ENCODE measurements around the gene EFNA5.

Gene EFNA5

DNA sequence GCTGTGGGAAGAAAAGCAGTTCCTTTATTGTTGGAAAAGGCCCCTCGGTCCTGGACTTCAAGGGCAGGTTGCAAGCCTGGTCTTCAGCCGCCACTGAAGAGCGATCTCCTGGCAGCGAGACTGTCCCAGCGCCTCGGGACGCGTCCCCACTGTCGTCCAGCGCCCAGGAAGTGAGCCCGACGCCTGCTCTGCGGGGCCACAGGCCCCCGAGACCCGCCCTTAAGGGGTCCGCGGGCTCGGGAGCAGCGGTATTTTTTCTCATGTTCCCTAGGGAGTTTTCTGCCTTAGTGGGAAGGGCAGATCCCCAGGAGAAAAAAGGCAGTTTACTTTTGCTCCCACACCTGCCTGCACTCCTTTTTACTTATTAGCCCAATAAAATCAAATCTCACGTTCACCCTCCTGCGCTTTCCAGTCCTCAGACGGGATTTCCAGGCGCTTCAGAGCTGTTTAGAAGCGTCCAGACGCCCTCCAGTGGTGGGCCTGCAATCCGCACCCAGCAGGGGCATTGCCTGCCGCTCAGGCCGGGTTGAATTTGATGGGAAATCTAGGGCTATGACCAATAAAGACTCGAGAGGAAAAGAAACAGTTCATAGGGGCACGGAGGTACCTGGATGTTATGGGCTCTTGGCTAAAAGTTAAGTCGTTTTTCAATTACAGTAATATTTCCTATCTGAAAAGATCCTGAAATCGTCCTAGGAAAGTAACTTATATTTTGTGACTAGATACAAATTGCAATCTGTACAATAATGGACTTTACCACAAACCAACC, 2.8 kb upstream of the EFNA5 start:
- peak overlapping the region; percentile 87 for H3K4me3 ChIP-seq (replicated peaks; ENCODE audit: low read depth, low read length)
- TF ChIP-seq, protein P1, sequence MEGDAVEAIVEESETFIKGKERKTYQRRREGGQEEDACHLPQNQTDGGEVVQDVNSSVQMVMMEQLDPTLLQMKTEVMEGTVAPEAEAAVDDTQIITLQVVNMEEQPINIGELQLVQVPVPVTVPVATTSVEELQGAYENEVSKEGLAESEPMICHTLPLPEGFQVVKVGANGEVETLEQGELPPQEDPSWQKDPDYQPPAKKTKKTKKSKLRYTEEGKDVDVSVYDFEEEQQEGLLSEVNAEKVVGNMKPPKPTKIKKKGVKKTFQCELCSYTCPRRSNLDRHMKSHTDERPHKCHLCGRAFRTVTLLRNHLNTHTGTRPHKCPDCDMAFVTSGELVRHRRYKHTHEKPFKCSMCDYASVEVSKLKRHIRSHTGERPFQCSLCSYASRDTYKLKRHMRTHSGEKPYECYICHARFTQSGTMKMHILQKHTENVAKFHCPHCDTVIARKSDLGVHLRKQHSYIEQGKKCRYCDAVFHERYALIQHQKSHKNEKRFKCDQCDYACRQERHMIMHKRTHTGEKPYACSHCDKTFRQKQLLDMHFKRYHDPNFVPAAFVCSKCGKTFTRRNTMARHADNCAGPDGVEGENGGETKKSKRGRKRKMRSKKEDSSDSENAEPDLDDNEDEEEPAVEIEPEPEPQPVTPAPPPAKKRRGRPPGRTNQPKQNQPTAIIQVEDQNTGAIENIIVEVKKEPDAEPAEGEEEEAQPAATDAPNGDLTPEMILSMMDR (IDR thresholded peaks at IDR 0.05; ENCODE audit: low read length, missing control alignments), result peak; percentile 97
- DNase-seq (ENCODE audit: low read depth), result peak; percentile 93

DNA sequence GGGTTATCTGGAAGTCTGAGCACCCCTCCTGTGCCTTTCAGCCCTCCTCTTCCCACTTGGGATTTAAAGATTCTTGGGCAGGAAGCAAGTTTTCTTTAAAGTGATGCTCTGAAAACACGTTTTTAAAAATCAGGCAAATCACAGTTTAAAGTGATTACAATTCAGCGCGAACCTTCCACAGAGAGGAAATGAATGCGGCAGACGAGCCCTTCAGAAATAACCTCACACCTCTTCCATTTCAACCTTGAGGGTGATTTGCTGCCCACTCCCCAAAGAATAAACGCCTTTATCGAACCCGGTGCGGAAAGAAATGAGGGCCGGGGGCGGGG, 2.3 kb upstream of the EFNA5 start:
- peak overlapping the region; percentile 87 for H3K4me3 ChIP-seq (replicated peaks; ENCODE audit: low read depth, low read length)
- TF ChIP-seq, protein P1 (IDR thresholded peaks at IDR 0.05; ENCODE audit: low read length, missing control alignments), result no peak
- DNase-seq (ENCODE audit: low read depth), result peak; percentile 46

DNA sequence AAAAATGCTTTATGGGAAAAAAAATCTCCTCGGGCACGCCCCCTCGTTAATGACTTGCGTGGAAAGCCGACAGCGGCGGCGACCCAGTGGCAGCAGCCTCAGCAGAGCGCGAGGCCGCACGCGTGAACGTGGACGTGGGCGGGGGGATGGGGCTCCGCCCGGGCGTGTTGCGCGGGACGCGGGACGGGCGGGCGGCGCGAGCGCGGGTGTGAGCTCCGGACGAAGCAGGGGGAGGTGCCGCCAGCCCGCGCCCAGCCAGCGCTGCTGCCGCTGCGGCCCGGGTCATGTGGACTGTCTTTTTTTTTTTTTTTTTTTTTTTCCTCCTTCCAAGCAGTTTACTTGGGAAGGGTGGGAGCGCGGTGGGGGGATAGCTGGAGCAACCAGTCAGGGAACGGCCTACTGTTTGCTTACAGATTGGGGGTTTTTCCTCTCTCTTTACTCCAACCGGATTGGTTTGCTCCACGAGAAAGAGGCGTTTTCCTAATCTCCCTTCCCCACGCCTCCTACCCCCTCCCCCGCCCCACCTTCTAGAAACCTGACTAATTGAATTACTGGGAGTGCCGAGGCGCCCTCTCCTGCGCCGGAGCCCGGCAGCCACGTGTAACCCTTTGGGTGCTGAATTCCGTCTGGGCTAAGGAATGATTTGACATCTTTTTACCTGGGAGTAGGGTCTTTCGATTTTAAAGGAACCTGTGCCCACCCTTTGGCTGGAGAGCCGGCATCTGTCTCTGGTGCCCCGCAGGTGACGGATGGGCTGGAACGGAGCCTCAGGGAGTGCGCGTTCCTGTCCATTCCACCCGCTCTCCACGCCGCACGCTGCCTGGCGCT, 1.7 kb upstream of the EFNA5 start:
- H3K4me3 ChIP-seq (replicated peaks; ENCODE audit: low read depth, low read length), result peak overlapping the region; percentile 87
- TF ChIP-seq, protein P1 (IDR thresholded peaks at IDR 0.05; ENCODE audit: low read length, missing control alignments), result no peak
- DNase-seq (ENCODE audit: low read depth), result peak; percentile 99

DNA sequence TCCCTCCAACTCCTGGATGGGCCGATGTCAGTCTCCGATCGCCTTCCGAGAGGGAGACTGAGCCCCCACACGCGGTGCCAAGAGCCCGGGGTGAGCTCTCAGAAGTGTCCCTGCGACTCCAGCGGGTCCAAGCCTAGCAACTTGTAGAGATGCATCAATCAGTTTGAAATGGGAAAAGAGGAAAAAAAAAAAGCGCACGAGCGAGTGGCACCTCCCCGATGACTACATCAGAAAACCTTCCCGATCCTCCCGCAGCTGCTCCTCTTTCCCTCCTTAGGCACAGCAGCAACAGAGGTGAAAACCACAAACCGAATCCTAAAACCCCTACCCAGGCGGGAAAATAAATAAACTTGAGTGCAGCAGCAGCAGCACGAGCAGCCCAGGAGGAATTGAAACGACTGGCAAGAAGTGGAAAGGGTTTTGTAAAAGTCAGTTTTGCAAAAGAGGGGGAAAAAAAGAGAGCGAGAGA, 1.0 kb upstream of the EFNA5 start:
- peak; percentile 70 for DNase-seq (ENCODE audit: low read depth)
- TF ChIP-seq, protein P1 (IDR thresholded peaks at IDR 0.05; ENCODE audit: low read length, missing control alignments), result no peak
- H3K4me3 ChIP-seq (replicated peaks; ENCODE audit: low read depth, low read length), result peak overlapping the region; percentile 87

DNA sequence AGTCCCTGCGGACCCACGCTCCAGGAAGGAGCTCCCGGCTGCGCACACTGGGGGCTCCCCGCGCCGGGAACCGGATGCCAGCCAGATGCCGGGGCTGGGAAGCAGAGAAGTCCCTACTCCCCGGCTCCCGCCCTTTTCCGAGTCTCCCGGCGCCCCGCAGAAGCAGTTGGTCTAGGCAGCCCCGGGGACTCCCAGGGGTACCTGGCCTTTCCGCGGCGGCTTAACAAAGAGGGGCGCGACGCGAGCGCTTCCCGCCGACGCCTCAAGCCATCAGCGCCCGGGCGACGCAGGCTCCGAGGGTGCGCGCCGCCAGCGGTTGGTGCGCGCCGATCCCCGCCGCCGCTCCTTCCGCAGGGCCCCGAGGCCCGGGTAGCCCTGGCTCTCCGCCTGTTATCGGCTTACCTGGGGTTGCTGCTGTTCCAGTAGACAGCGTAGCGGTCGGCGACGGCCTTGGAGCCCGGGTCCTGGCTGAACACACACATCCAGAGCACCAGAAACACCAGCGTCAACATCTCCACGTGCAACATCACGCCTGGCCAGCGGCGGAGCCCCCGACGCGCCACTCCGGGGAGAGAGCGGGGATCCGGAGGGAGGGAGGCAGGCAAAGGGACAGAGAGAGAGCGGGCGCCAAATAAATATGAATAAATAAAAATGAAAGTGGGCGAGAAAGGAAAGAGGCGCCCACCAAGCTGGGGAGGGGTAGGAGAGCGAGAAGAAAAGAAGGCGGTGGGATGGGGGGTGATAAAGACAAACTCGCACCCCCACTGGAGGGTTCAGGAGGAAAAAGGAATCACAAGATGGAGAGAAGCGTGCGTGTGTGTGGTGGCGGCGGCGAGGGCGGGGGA, 428 bp downstream of the EFNA5 start:
- DNase-seq (ENCODE audit: low read depth), result peak; percentile 34
- TF ChIP-seq, protein P1 (IDR thresholded peaks at IDR 0.05; ENCODE audit: low read length, missing control alignments), result no peak
- H3K4me3 ChIP-seq (replicated peaks; ENCODE audit: low read depth, low read length), result peak overlapping the region; percentile 87

DNA sequence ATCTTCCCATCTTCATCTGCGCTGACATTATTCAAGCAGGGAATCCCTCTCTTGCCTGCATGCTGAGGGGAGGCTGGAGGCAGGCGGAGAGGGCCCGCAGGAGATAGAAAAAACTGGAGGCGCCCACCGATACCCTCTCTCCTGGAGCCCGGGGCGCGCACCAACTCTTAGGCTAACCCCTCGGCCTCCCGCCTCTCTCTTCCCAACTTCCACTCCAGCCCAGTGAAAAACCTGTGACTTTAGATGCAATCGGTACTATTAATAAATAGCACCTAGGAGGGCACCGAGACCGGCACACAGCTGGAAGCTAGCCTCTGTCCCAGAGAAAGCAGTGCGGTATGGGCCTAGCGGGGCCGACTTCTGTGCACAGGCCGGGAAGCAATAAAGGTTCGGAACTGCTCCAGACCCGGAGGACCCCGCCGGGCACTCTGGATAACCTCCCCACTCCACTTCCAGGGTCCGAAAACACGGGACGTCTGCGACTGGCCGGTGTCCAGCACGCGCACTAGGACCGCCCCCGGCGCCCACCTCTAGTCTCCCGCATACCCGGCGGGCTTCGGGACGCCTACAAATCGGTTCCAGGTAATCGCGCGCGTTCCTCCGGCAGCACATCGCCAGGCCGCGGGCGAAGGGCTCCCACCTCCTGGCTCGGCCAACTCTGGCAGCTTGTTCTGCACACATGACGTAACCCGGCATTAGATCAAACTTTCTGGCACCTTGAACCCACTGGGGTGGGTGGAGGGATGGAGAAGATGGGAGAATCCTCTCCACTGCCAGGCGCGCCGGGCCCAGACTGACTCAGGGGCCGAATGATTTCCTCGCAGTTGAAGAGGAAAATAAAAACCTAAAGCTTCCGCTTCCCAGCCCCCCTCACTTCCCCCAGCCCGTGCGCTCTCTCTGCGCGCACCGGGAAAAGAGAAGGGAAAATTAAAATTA, 1.4 kb downstream of the EFNA5 start:
- peak; percentile 56 for DNase-seq (ENCODE audit: low read depth)
- H3K4me3 ChIP-seq (replicated peaks; ENCODE audit: low read depth, low read length), result peak overlapping the region; percentile 87
- TF ChIP-seq, protein P1 (IDR thresholded peaks at IDR 0.05; ENCODE audit: low read length, missing control alignments), result no peak
